Ishikawa (cell line): ENCODE measurements around the gene LIMS2.

Experiments used
- TAF1 ChIP-seq: IDR thresholded peaks from 2 replicates; pipeline ENCODE4 v1.6.1; 2012; ENCODE audit warnings: low read depth, mild to moderate bottlenecking
- TF ChIP-seq, protein P1 (sequence below): IDR thresholded peaks from 2 replicates; pipeline ENCODE4 v1.6.1; 2012; ENCODE audit warnings: low read depth, mild to moderate bottlenecking

DNA sequence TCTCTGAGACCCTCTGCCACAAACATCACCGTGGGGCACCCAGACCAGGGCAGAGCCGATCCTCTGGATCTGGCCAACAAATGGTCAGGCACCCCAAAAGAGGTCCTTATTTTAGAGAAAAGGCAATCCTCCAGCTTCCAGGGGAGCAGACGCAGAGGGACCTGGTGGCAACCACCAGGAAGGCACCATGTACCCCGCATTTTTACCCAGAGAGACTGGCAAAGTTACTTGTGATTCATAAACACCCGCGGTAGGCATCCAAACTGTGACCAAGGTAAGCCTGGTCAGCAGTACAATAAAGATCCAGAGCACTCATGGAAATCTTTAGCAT lies 10.5 kb downstream of the LIMS2 start:
- TF ChIP-seq TAF1 = no peak
- TF ChIP-seq, protein P1, sequence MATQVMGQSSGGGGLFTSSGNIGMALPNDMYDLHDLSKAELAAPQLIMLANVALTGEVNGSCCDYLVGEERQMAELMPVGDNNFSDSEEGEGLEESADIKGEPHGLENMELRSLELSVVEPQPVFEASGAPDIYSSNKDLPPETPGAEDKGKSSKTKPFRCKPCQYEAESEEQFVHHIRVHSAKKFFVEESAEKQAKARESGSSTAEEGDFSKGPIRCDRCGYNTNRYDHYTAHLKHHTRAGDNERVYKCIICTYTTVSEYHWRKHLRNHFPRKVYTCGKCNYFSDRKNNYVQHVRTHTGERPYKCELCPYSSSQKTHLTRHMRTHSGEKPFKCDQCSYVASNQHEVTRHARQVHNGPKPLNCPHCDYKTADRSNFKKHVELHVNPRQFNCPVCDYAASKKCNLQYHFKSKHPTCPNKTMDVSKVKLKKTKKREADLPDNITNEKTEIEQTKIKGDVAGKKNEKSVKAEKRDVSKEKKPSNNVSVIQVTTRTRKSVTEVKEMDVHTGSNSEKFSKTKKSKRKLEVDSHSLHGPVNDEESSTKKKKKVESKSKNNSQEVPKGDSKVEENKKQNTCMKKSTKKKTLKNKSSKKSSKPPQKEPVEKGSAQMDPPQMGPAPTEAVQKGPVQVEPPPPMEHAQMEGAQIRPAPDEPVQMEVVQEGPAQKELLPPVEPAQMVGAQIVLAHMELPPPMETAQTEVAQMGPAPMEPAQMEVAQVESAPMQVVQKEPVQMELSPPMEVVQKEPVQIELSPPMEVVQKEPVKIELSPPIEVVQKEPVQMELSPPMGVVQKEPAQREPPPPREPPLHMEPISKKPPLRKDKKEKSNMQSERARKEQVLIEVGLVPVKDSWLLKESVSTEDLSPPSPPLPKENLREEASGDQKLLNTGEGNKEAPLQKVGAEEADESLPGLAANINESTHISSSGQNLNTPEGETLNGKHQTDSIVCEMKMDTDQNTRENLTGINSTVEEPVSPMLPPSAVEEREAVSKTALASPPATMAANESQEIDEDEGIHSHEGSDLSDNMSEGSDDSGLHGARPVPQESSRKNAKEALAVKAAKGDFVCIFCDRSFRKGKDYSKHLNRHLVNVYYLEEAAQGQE = no peak
